ENCODE measurements around the gene DNAJC25.
"Not testable (repeated sequence)": the region's sequence is repeated elsewhere in the genome, so short reads cannot be mapped to it uniquely, and the experiment has no call there.

The DNAJC25 gene

GRCh38 chr9:111628411-111628810, 2.7 kb upstream of the DNAJC25 start:
- no peak for DNase-seq

DNA sequence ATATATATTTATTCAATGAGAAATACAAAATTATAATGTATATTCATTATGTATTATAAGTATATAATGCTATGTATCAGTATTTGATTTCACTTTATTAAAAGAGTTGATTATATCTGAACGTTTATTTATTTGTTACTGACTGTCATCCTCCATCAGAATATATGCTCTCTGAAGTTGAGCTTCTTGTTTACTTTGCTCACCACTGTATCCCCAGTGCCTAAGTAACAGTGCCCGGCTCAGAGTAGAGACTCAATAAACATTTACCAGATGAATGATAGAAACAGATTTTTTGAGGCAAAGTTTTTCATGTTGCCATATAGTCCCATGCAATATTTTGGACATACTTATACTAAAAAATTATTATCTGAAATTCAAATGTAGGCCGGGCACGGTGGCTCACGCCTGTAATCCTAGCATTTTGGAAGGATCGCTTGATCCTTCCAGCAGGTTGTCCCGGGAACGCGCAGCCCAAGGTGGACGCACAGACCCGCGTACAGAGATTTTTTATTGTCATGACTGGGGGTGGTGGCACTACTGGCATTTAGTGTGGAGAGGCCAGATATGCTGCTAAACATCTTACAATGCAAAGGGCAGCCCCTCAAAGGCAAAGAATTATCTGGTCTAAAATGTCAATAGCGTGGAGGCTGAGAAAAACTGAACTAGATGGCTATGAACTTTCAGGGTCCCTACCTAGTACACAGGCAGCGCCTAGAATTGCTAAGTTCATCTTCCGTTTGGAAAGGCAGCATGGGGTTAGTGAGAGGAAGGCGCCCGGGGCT, 761 bp upstream of the DNAJC25 start:
- DNase-seq, result no peak

DNA sequence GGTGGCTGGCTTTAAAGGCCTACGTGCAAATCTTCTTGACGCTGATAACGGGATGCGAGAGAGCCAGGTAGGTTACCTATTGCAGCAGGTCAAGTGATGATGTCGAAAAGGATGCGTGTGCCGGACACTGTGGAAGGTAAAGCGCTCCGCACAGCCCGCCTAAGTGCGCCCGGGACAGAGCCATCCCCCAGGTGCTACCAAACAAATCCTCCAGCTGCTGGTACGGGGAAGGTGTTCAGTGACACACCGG, 245 bp upstream of the DNAJC25 start:
- DNase-seq, result no peak

GRCh38 chr9:111632060-111632459, 926 bp downstream of the DNAJC25 start:
- DNase-seq, result no peak

GRCh38 chr9:111632695-111633388, 1.7 kb downstream of the DNAJC25 start:
- DNase-seq, result no peak

DNA sequence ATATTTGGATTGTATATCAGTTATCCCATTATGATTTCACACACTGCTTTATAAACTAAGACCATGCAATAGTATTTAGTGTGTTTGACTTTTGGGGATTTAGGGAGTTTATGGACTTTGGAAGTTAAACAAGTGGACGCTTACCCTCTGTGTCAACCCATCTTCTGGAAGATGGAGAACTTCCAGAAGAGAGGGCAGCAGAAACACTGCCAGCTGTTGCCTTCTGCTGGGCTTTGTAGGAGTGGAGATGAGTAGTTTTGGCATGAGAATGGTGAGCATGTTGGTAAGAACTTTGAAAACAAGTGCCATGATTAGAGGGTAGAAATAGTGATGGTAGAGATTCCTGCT, 2.2 kb downstream of the DNAJC25 start:
- DNase-seq, result no peak

- no peak for DNase-seq
Observed at GRCh38 chr9:111634860-111635259, 3.7 kb downstream of the DNAJC25 start.

DNA sequence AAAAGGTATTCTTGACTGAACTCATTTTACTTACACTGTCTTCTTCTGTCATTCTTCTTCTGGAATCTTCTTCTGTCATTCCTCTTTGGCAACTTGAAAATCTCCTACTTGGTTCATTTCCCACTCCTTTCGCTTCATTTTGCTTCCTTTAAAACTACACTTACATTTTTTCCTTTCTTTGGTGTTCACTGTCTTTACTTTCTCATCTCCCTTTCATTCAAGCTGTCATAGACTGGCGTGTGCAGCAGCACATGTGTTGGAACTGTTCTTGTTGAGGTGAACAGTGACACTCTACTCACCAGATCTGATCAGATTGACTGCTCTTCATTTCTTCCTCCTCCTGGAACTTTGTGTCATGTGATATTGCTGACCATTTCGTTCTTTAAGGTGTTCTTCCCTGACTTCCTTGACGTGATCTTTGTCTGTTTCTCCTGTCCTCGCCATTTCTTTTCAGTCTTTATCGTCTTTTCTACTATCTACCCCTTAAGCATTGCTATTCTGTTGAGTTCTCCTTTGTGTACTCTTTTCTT, 6.4 kb downstream of the DNAJC25 start:
- DNase-seq, result no peak

DNA sequence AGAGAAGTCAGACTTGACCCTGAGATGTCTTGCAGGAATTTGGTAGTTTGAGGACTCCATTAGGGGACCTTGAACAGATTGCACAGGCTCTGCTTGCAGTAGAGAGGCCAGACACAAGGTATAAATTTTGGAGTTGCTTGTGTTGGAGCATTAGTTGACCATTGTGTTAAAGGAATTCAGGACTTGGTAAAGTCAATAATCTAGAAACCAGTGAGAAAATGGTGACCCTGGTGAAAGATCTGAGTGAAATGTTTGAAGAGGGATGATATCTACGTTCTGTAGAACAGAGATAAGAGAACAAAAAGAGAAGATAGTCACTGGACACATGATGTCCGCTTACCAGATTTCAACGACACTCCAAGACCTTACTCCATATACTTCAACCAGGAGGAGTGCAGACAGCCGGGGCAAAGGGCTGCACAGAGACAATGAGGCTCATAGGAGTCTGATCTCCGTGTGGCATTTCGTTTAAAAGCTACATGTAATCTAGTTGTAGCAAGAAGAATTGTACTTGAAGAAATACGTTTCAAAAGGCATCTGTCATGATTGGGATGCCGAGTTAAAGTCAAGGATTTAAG, 13.2 kb downstream of the DNAJC25 start:
- DNase-seq, result no peak

DNA sequence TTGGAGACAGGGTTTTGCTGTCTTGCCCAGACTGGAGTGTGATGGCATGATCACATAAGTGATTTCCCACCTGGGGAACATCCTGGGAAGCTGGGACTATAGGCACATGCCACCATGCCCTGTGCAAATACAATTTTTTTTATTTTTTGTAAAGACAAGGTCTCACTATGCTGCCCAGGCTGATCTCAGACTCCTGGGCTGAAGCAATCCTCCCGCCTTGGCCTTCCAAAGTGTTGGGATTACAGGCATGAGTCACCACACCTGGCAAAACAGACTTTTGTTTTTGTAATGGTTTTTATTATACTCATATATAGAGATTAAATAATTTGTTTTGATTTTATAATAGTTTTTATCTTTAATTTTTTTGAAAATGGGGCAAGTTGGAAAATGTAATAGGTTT, 14.7 kb downstream of the DNAJC25 start:
- DNase-seq, result no peak

GRCh38 chr9:111646417-111646816, 15.3 kb downstream of the DNAJC25 start:
- DNase-seq, result no peak

DNA sequence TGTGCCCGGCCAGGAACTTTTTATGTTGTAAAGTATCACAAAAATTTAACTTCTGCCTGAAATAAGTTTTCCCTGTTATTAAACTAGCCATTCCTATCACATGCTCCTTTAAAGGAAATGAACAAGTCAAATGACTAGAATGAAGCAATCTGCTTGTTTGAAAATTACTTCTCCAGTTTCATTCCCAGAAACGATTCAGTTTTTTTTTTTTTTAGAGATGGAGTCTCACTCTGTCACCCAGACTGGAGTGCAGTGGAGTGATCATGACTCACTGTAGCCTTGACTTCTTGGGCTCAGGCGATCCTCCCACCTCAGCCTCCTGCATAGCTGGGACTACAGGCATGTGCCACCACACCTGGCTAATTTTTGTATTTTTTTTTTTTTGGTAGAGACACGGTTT, 16.9 kb downstream of the DNAJC25 start:
- no peak for DNase-seq

DNA sequence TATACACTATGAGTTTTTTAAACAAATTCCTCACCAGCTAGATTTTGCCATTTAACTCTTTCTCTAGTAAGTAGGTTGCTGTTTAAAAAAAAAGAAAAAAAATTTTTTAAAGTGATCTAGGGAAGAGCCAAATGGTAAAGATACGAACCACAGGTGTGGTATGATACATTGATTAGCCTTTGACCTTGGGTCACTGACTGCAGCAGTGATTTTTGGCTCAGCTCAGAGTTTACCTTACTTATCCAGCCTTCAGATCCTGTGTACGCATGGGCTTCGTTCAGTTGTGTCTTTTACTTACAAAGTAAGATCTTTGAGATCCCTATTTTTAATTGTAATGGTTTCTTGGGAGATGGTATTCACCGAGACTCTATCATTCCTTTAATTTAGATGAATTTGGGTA, 17.9 kb downstream of the DNAJC25 start:
- no peak for DNase-seq

DNA sequence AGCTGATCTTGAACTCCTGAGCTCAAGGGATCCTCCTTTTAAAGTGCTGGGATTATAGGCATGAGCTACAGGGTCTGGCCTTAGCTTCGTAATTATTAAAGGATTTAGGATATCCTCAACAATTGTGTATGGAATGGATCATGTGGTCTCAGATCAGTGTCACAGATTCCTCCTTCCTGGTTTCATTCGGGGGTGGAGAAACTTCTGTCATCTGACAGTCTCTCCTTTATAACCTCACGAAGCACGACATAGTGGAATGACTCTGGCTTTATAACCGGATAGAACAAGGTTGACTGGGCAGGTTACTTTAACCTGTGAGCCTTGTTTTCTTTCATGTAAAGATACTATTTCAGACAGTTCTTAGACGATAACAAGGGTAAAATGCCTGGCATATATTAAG, 25.9 kb downstream of the DNAJC25 start:
- no peak for DNase-seq

GRCh38 chr9:111658943-111659342, 27.8 kb downstream of the DNAJC25 start:
- DNase-seq, result no peak

GRCh38 chr9:111659691-111660090, 28.6 kb downstream of the DNAJC25 start:
- DNase-seq, result no peak

DNA sequence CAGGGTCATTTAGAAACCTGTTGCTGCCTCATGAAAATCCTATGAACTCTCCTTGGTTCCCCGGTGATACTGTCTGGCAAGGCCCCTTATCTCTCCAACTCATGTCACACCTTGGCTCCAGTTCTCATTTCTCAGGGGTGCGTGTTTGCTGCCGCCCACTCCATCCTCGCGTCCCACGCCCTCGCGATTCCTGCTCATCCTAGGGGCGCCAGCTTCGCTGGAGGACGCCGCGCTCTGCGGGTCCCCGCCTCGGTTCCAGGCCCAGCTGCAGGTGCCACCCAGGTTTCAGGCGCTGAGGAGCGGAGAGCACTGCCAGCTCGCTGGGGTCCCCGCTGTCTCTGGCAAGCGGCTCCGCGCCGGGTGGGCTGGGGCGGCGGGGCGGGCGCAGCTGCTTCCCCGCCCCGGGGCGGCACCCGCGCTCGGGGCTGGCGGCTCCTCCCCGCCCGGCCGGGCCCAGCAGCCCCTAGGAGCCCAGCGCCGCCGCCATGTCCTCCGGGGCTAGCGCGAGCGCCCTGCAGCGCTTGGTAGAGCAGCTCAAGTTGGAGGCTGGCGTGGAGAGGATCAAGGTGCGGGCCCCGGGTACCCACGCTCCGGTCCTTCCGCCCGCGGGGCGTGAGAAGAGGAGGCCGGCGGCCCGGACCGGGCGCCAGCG, 30.1 kb downstream of the DNAJC25 start, which contains the start of gene GNG10:
Gene GNG10 (plus strand): TSS at position 456 of the 652 bp plus-strand sequence. CDS start 30 bp downstream, at position 486.
- DNase-seq, result peak; percentile 20

GRCh38 chr9:111661802-111662521, 30.8 kb downstream of the DNAJC25 start:
- peak; percentile 7 for DNase-seq

- no peak for DNase-seq
Observed at GRCh38 chr9:111662576-111663300, 31.6 kb downstream of the DNAJC25 start.

- DNase-seq, result no peak
Observed at GRCh38 chr9:111663301-111663823, 32.2 kb downstream of the DNAJC25 start.

- no peak for DNase-seq
Observed at GRCh38 chr9:111668026-111668573, 37.0 kb downstream of the DNAJC25 start.

- not testable (repeated sequence) for DNase-seq
Observed at GRCh38 chr9:111668601-111669000, 37.5 kb downstream of the DNAJC25 start.

All from NCI-H748 treated with DMSO at 0.1 percent for 48 hours (cell line).